Measurements from ENCODE around the gene COCH.
"Not testable (repeated sequence)": the region's sequence is repeated elsewhere in the genome, so short reads cannot be mapped to it uniquely, and the experiment has no call there.

Gene COCH

GRCh38 chr14:30933937-30934336, 59.6 kb downstream of the COCH start:
- not testable (repeated sequence) for DNase-seq

- DNase-seq: no peak
Observed at GRCh38 chr14:30935445-30935844, 61.1 kb downstream of the COCH start.

- DNase-seq: no peak
Observed at GRCh38 chr14:30938617-30939016, 64.3 kb downstream of the COCH start.
